H9 (cell line): ENCODE data around the gene IL4. TPM values are rescaled to one million over a fixed set of nuclear protein-coding genes. Genes with fewer than 3 reads are reported as not detected.

Source experiments
- DNase-seq: peaks from one replicate; pipeline ENCODE4 v3.0.0-alpha.2; 2017
- H2AFZ ChIP-seq: one replicate; pipeline ENCODE4 v1.6.1; 2013; ENCODE audit warnings: mild to moderate bottlenecking, low read length, control low read depth, moderate library complexity
- H2AK5ac ChIP-seq: 2 replicates; pipeline ENCODE4 v1.6.1; 2013; ENCODE audit warnings: low read length, control low read depth, mixed read lengths; ENCODE audit not compliant: insufficient read length
- H2BK120ac ChIP-seq: one replicate; pipeline ENCODE4 v1.6.1; 2013; ENCODE audit warnings: low read depth, mild to moderate bottlenecking, low read length, control low read depth, inconsistent platforms; ENCODE audit not compliant: poor library complexity, severe bottlenecking
- H2BK12ac ChIP-seq: 2 replicates; pipeline ENCODE4 v1.6.1; 2013; ENCODE audit warnings: low read length, control low read depth, mixed read lengths, low read depth; ENCODE audit not compliant: insufficient read length
- H2BK15ac ChIP-seq: 2 replicates; pipeline ENCODE4 v1.6.1; 2013; ENCODE audit warnings: low read depth, low read length, control low read depth
- H2BK20ac ChIP-seq: one replicate; pipeline ENCODE4 v1.6.1; 2013; ENCODE audit warnings: low read depth, mild to moderate bottlenecking, low read length, control low read depth, inconsistent platforms; ENCODE audit not compliant: poor library complexity, severe bottlenecking
- H2BK5ac ChIP-seq: 2 replicates; pipeline ENCODE4 v1.6.1; 2013; ENCODE audit warnings: low read length, control low read depth, mixed read lengths; ENCODE audit not compliant: insufficient read length
- H3K14ac ChIP-seq: 2 replicates; pipeline ENCODE4 v1.6.1; 2013; ENCODE audit warnings: low read length, control low read depth; ENCODE audit not compliant: insufficient read depth
- H3K18ac ChIP-seq: 2 replicates; pipeline ENCODE4 v1.6.1; 2013; ENCODE audit warnings: low read depth, mild to moderate bottlenecking, mixed read lengths, low read length, control low read depth; ENCODE audit not compliant: insufficient read length
- H3K23ac ChIP-seq: 2 replicates; pipeline ENCODE4 v1.6.1; 2013; ENCODE audit warnings: low read length, control low read depth, mixed read lengths, low read depth; ENCODE audit not compliant: insufficient read length
- H3K23me2 ChIP-seq: 2 replicates; pipeline ENCODE4 v1.6.1; 2013; ENCODE audit warnings: low read depth, mild to moderate bottlenecking, mixed read lengths, low read length, control low read depth; ENCODE audit not compliant: insufficient read length, poor library complexity, severe bottlenecking
- H3K27ac ChIP-seq: 2 replicates; pipeline ENCODE4 v1.5.1; 2013; ENCODE audit warnings: low read length, control low read depth, mixed read lengths, low read depth; ENCODE audit not compliant: insufficient read length
- H3K27me3 ChIP-seq: 2 replicates; pipeline ENCODE4 v1.6.1; 2013; ENCODE audit warnings: low read length, control low read depth, inconsistent platforms; ENCODE audit not compliant: insufficient read depth
- H3K4ac ChIP-seq: 2 replicates; pipeline ENCODE4 v1.6.1; 2013; ENCODE audit warnings: low read depth, mild to moderate bottlenecking, control low read depth, inconsistent platforms, low read length, moderate library complexity
- H3K4me1 ChIP-seq: 2 replicates; pipeline ENCODE4 v1.6.1; 2013; ENCODE audit warnings: low read length, control low read depth, inconsistent platforms; ENCODE audit not compliant: insufficient read depth
- H3K4me2 ChIP-seq: 2 replicates; pipeline ENCODE4 v1.6.1; 2013; ENCODE audit warnings: low read length, control low read depth, mixed read lengths; ENCODE audit not compliant: insufficient read length, insufficient read depth
- H3K56ac ChIP-seq: 2 replicates; pipeline ENCODE4 v1.6.1; 2013; ENCODE audit warnings: low read depth, mild to moderate bottlenecking, mixed read lengths, low read length, control low read depth; ENCODE audit not compliant: insufficient read length
- H3K79me1 ChIP-seq: 2 replicates; pipeline ENCODE4 v1.6.1; 2013; ENCODE audit warnings: low read depth, mild to moderate bottlenecking, moderate library complexity, low read length, control low read depth, inconsistent platforms; ENCODE audit not compliant: insufficient read depth, poor library complexity, severe bottlenecking
- H3K79me2 ChIP-seq: 2 replicates; pipeline ENCODE4 v1.6.1; 2013; ENCODE audit warnings: low read length, control low read depth, inconsistent platforms; ENCODE audit not compliant: insufficient read depth
- H3K9ac ChIP-seq: 2 replicates; pipeline ENCODE4 v1.6.1; 2013; ENCODE audit warnings: low read length, control low read depth, mixed read lengths; ENCODE audit not compliant: insufficient read length; ENCODE audit errors: extremely low read depth
- H3K9me3 ChIP-seq: one replicate; pipeline ENCODE4 v1.6.1; 2013; ENCODE audit warnings: low read depth, low read length, inconsistent platforms; ENCODE audit not compliant: control insufficient read depth
- H3T11ph ChIP-seq: one replicate; pipeline ENCODE4 v1.6.1; 2013; ENCODE audit warnings: mild to moderate bottlenecking, low read length, control low read depth, inconsistent platforms
- H4K20me1 ChIP-seq: one replicate; pipeline ENCODE4 v1.6.1; 2013; ENCODE audit not compliant: control insufficient read depth, insufficient read length, insufficient read depth
- H4K5ac ChIP-seq: 2 replicates; pipeline ENCODE4 v1.6.1; 2013; ENCODE audit warnings: low read depth, mild to moderate bottlenecking, mixed read lengths, low read length, control low read depth; ENCODE audit not compliant: insufficient read length
- H4K8ac ChIP-seq: replicated peaks from 2 replicates; pipeline ENCODE4 v1.6.1; 2013; ENCODE audit warnings: low read length, control low read depth, mixed read lengths, low read depth; ENCODE audit not compliant: insufficient read length
- H4K91ac ChIP-seq: 2 replicates; pipeline ENCODE4 v1.6.1; 2013; ENCODE audit warnings: low read depth, mild to moderate bottlenecking, moderate library complexity, mixed read lengths, low read length, control low read depth; ENCODE audit not compliant: insufficient read length
- H3K27ac Mint-ChIP-seq, 3 experiments: 2 replicates in 2 of 3; 3 replicates in 1 of 3; pipeline ENCODE4 v1.8.0; 2020 to 2021; ENCODE audit warnings: mixed read lengths in 3 of 3, mild to moderate bottlenecking in 1 of 3, moderate library complexity in 1 of 3
- H3K27me3 Mint-ChIP-seq: 2 replicates; pipeline ENCODE4 v1.8.0; 2021; ENCODE audit warnings: low read depth, mild to moderate bottlenecking, moderate library complexity, mixed read lengths
- H3K36me3 Mint-ChIP-seq, 3 experiments: 2 replicates in 2 of 3; 3 replicates in 1 of 3; pipeline ENCODE4 v1.8.0; 2020 to 2021; ENCODE audit warnings: low read depth in 3 of 3, mixed read lengths in 3 of 3; ENCODE audit not compliant: insufficient read depth in 1 of 3
- H3K4me1 Mint-ChIP-seq, 2 experiments: 2 replicates each; pipeline ENCODE4 v1.8.0; 2020; ENCODE audit warnings: mixed read lengths in 2 of 2
- H3K4me3 Mint-ChIP-seq, 2 experiments: 2 replicates in 1 of 2; 3 replicates in 1 of 2; pipeline ENCODE4 v1.8.0; 2020 to 2021; ENCODE audit warnings: mild to moderate bottlenecking in 2 of 2, mixed read lengths in 2 of 2, moderate library complexity in 1 of 2
- H3K9me3 Mint-ChIP-seq, 2 experiments: 2 replicates in 1 of 2; 3 replicates in 1 of 2; pipeline ENCODE4 v1.8.0; 2020; ENCODE audit warnings: mild to moderate bottlenecking in 2 of 2, mixed read lengths in 2 of 2, moderate library complexity in 1 of 2
- WGBS: extraction: QIAGEN DNeasy Blood & Tissue Kit; methylation state at CpG from one replicate; pipeline ENCODE4 v1.1.7; 2013; ENCODE audit warnings: missing lambda C conversion rate, low lambda C conversion rate, mixed read lengths; ENCODE audit not compliant: insufficient read length; ENCODE audit errors: extremely low coverage; 5-methylcytosine and 5-hydroxymethylcytosine counted together
- total RNA-seq: library from RNA; stranded (reverse); gene quantifications from 2 replicates; pipeline ENCODE4 v1.2.1, GENCODE V29; 2021
- TF ChIP-seq, protein P1 (sequence below): fragments of 200-600 bp; sonication (generic); conservative IDR thresholded peaks from 3 replicates; pipeline ENCODE4 v1.8.0; 2021; ENCODE audit warnings: antibody characterized with exemption, mild to moderate bottlenecking

IL4 gene
- total RNA-seq, 1 experiment from 2014 or later: not detected

DNA sequence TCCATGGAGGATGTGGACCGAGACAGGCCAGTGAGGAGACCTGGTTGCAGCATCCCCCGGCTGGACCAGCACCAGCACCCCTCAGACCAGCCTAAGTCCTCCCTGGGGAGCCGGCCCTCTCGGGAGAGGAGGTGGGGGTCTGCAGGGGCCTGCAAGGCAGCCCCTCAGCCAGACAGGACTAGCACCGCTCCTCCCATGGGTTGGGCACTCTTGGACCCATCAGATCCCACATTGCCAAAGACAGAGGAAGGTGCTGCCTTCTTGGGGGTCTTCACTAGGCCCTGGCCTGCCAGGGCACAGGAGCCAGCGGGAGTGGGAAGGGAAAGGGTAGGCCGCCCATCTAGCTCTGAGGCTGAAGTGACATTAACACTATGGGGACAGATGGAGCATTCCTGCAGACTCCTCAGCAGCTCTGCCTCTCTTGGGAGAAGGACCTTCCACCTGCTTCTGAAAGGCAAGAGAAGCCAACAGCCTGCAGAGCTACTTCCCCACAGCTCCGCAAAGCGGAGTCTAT, 9.0 kb upstream of the IL4 start:
- Histone ChIP-seq H3K9me3 (no peaks in the 10 kb centered on the region), H3K4ac (no peak overlapping the region), H2BK15ac (no peak overlapping the region), H3T11ph (no peak overlapping the region), H4K8ac (no peak overlapping the region), H4K20me1 (no peaks in the 10 kb centered on the region), H2AK5ac (no peak overlapping the region), H3K23me2 (no peaks in the 10 kb centered on the region), H3K56ac (no peak overlapping the region), H3K27me3 (no peaks in the 10 kb centered on the region), H3K4me2 (no peak overlapping the region), H2BK120ac (no peak overlapping the region), H3K79me2 (no peaks in the 10 kb centered on the region), H2BK12ac (no peak overlapping the region), H2AFZ (no peak overlapping the region), H3K27ac (no peak overlapping the region), H2BK20ac (no peak overlapping the region), H2BK5ac (no peak overlapping the region), H3K14ac (no peak overlapping the region), H3K9ac (no peak overlapping the region), H3K4me1 (no peaks in the 10 kb centered on the region), H3K79me1 (no peaks in the 10 kb centered on the region), H4K91ac (no peak overlapping the region), H3K18ac (no peak overlapping the region), H4K5ac (no peak overlapping the region), H3K23ac (no peak overlapping the region)
- no CpG with 5 or more reads among the region's 9 CpGs for WGBS
- DNase-seq: no peak
- Mint-ChIP-seq H3K4me3 (no peak overlapping the region), H3K27me3 (peaks cover 2% of the 10 kb centered on the region), H3K36me3 (no peaks in the 10 kb centered on the region), H3K4me1 (peaks cover 21 to 31% of the 10 kb centered on the region in 2 experiments), H3K9me3 (no peaks in the 10 kb centered on the region; a peak in 1 of 5 replicates), H3K27ac (no peak overlapping the region)
- TF ChIP-seq, protein P1, sequence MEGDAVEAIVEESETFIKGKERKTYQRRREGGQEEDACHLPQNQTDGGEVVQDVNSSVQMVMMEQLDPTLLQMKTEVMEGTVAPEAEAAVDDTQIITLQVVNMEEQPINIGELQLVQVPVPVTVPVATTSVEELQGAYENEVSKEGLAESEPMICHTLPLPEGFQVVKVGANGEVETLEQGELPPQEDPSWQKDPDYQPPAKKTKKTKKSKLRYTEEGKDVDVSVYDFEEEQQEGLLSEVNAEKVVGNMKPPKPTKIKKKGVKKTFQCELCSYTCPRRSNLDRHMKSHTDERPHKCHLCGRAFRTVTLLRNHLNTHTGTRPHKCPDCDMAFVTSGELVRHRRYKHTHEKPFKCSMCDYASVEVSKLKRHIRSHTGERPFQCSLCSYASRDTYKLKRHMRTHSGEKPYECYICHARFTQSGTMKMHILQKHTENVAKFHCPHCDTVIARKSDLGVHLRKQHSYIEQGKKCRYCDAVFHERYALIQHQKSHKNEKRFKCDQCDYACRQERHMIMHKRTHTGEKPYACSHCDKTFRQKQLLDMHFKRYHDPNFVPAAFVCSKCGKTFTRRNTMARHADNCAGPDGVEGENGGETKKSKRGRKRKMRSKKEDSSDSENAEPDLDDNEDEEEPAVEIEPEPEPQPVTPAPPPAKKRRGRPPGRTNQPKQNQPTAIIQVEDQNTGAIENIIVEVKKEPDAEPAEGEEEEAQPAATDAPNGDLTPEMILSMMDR: no peak
